Cardiac fibroblast (primary cell): ENCODE measurements around the gene ZNF236.
"Not testable (repeated sequence)": the region's sequence is repeated elsewhere in the genome, so short reads cannot be mapped to it uniquely, and the experiment has no call there.

Source experiments
- DNase-seq, 2 donors: peaks; one replicate each; pipeline versions ENCODE4 v3.0.0 to v3.0.0-alpha.2; 2010; ENCODE audit warnings: low read depth in 2 of 2
- H3K4me3 ChIP-seq, 2 donors: replicated peaks in 1 of 2; 1 replicate in 1 of 2; 2 replicates in 1 of 2; pipeline ENCODE4 v1.5.1; 2011; ENCODE audit warnings: low read depth in 2 of 2, low read length in 2 of 2, mild to moderate bottlenecking in 2 of 2, moderate library complexity in 1 of 2
- TF ChIP-seq, protein P1 (sequence below): IDR thresholded peaks from one replicate; pipeline ENCODE4 v1.5.1; 2011; ENCODE audit warnings: low read depth, mild to moderate bottlenecking, low read length, inconsistent platforms

The ZNF236 gene

DNA sequence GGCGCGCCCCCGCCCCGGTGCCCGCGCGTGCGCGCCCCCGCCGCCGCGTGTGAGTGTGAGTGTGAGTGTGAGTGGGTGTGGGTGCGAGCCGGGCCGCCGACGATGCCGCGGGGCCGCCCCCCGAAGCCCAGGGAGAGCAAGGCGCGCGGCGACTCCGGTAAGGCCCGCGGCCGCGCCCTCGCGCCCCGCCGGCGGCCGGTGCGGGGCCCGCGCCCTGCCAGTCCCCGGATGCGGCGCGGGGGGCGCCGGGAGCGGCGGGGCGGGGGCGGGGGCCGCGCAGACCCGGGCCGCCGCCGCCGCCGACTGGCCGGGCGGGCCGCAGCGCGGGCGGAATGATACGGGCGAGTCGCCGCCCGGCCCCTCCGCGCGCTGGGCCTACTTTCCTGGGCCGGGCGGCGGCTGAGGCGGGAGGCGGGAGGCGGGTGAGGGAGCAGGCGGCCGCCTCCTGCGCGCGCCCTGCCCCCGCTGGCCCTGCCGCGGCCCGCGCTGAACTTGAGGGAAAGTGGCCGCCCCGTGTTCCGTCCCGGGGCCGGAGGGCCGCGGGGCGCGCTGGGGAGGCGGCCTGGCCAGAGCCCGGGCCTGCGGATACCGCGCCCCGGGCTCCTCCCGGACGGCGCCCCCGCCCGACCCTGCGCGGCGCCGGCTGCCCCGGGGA is at the start of gene ZNF236:
Gene ZNF236 (plus strand): TSS at position 52 of the 655 bp plus-strand sequence. CDS start 51 bp downstream, at position 103.
- DNase-seq, result peak; percentile 77 to 92
- TF ChIP-seq, protein P1, sequence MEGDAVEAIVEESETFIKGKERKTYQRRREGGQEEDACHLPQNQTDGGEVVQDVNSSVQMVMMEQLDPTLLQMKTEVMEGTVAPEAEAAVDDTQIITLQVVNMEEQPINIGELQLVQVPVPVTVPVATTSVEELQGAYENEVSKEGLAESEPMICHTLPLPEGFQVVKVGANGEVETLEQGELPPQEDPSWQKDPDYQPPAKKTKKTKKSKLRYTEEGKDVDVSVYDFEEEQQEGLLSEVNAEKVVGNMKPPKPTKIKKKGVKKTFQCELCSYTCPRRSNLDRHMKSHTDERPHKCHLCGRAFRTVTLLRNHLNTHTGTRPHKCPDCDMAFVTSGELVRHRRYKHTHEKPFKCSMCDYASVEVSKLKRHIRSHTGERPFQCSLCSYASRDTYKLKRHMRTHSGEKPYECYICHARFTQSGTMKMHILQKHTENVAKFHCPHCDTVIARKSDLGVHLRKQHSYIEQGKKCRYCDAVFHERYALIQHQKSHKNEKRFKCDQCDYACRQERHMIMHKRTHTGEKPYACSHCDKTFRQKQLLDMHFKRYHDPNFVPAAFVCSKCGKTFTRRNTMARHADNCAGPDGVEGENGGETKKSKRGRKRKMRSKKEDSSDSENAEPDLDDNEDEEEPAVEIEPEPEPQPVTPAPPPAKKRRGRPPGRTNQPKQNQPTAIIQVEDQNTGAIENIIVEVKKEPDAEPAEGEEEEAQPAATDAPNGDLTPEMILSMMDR, result no peak
- H3K4me3 ChIP-seq, result peak within 1 kb of the TSS; percentile 76 to 85

GRCh38 chr18:76772665-76773064 is 49.7 kb upstream of the ZNF236 start:
- TF ChIP-seq, protein P1, result no peak
- H3K4me3 ChIP-seq, result no peak overlapping the region
- DNase-seq, result no peak

- not testable (repeated sequence) for H3K4me3 ChIP-seq, DNase-seq
These were observed 45.3 kb upstream of the ZNF236 start for GRCh38 chr18:76777036-76777435.

DNA sequence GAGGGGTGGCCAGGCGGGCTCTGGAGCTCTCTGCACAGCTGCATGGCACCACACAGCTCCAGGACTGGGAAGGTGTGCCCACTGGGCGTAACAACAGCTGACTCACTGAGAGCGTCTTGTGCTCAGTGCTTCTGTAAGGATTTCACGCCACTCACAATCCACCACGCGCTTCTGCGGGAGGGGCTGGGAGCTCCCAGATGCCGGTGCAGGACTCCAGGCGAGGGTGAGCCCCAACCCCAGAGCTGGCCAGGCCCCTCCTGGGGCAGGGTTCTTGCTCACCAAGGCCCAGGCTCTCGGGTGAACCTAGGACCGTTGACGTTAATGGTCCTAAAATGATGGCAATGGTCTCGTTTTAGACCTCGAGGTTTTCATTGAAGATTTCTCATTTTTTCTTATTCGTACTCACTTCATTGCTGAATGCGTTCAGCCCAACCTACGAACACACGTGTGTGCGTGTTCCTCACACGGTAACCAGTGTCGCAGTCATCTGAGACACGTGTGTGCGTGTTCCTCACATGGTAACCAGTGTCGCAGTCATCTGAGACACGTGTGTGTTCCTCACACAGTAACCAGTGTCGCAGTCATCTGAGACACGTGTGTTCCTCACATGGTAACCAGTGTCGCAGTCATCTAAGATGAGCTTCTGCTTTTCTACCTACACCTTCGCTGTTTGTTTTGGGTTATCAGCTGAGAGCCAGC is 38.4 kb upstream of the ZNF236 start:
- no peak for DNase-seq
- no peak overlapping the region for H3K4me3 ChIP-seq
- TF ChIP-seq, protein P1, result no peak

DNA sequence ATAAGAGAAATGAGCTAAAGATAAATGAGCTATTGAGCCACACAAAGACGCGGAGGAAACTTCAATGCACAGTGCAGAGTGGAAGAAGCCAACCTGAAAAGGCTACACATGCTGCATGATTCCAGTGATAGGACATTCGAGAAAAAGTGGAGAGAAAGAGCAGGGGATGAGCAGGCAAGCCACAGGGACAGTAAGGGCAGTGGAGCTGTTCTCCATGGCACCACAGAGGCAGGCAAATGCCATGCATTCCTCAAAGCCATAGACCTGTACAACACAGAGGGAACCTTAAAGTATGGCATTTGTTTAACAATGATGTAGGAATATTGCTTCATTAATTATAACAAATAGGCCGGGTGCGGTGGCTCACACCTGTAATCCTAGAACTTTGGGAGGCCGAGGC is 36.5 kb upstream of the ZNF236 start:
- no peak overlapping the region for H3K4me3 ChIP-seq
- TF ChIP-seq, protein P1, result no peak

GRCh38 chr18:76788571-76789317 is 33.6 kb upstream of the ZNF236 start:
- no peak overlapping the region for H3K4me3 ChIP-seq
- DNase-seq, result no peak
- TF ChIP-seq, protein P1, result no peak

More for the DNA sequence above, 36.5 kb upstream of the ZNF236 start:
- no peak for DNase-seq

GRCh38 chr18:76791106-76791505 is 31.3 kb upstream of the ZNF236 start:
- no peak for DNase-seq

More at GRCh38 chr18:76791106-76791505, 31.3 kb upstream of the ZNF236 start:
- H3K4me3 ChIP-seq, result no peak overlapping the region
- TF ChIP-seq, protein P1, result no peak
